Activated CD8-positive, alpha-beta T cell treated with anti-CD3 and anti-CD28 coated beads for 36 hours (primary cell): ENCODE measurements around the gene KDM5A. TPM values are rescaled to one million over a fixed set of nuclear protein-coding genes. Genes with fewer than 3 reads are reported as not detected.

Experiments
- ATAC-seq: fragments of 200-7000 bp; cut with Tn5 transposase; one replicate; pipeline ENCODE4 v1.10.0; 2021; ENCODE audit warnings: mild to moderate bottlenecking, moderate library complexity
- CTCF ChIA-PET: fragments of 350-600 bp; sonication (Branson Sonifier 250); formaldehyde crosslinking; loops from one replicate; lab custom pipeline; 2021; ENCODE audit warnings: antibody characterized with exemption; lab: Charles Lee
- POLR2A ChIA-PET: fragments of 350-600 bp; sonication (Branson Sonifier 250); formaldehyde crosslinking; loops from one replicate; lab custom pipeline; 2021; ENCODE audit warnings: antibody characterized with exemption; lab: Charles Lee
- DNase-seq: peaks from one replicate; pipeline ENCODE4 v3.0.0-alpha.2; 2020
- H3K27ac Mint-ChIP-seq: one replicate; pipeline ENCODE4 v1.8.0; 2021; ENCODE audit warnings: mild to moderate bottlenecking, mixed read lengths
- H3K27me3 Mint-ChIP-seq: one replicate; pipeline ENCODE4 v1.8.0; 2021; ENCODE audit warnings: mixed read lengths
- H3K36me3 Mint-ChIP-seq: one replicate; pipeline ENCODE4 v1.8.0; 2021; ENCODE audit warnings: low read depth, mixed read lengths
- H3K4me1 Mint-ChIP-seq: one replicate; pipeline ENCODE4 v1.8.0; 2021; ENCODE audit warnings: low read depth, mixed read lengths
- H3K4me3 Mint-ChIP-seq: one replicate; pipeline ENCODE4 v1.8.0; 2021; ENCODE audit warnings: mild to moderate bottlenecking, moderate library complexity, mixed read lengths
- H3K9me3 Mint-ChIP-seq: one replicate; pipeline ENCODE4 v1.8.0; 2021; ENCODE audit warnings: mixed read lengths
- CTCF ChIP-seq: fragments of 200-600 bp; IDR thresholded peaks from one replicate; pipeline ENCODE4 v1.8.0; 2022; ENCODE audit warnings: antibody characterized with exemption, mild to moderate bottlenecking
- intact Hi-C: fragments of 100-400 bp; cut with micrococcal nuclease; formaldehyde crosslinking; loops from one replicate; pipeline ENCODE4 v1.10.0; 2022
- total RNA-seq, 2 experiments: library from RNA; stranded (reverse); gene quantifications; one replicate each; pipeline ENCODE4 v1.2.3, GENCODE V29; 2021

Gene KDM5A
- total RNA-seq, 2 experiments from 2014 or later: 60.0 to 68.9 TPM

- peaks cover 1% of the 10 kb centered on the region for H3K36me3 Mint-ChIP-seq
- no peak overlapping the region for H3K4me3 Mint-ChIP-seq
- H3K4me1 Mint-ChIP-seq: peaks cover 3% of the 10 kb centered on the region
- DNase-seq (peak; percentile 31), ATAC-seq (no peak)
- H3K27me3 Mint-ChIP-seq: no peaks in the 10 kb centered on the region
- no peak overlapping the region for H3K27ac Mint-ChIP-seq
- intact Hi-C loops: no loop called here
- POLR2A ChIA-PET: interaction anchor here (0.5 to 4.6 kb wide), 4 partner anchors 10 to 1542 kb away, joined by 3 to 38 read pairs (median 4); partner anchors contain the start of gene KDM5A
- H3K9me3 Mint-ChIP-seq: no peaks in the 10 kb centered on the region
- CTCF ChIA-PET: interaction anchor here (1.0 to 3.7 kb wide), 9 partner anchors 10 to 63 kb away, joined by 3 to 21 read pairs (median 5); partner anchors contain the start of gene KDM5A
- TF ChIP-seq CTCF: peak; percentile 18
These were observed 12.9 kb upstream of the KDM5A start for GRCh38 chr12:402029-402389.

- intact Hi-C loops: no loop called here
- ChIA-PET CTCF (interaction anchor here (1.0 to 3.7 kb wide), 10 partner anchors 9 to 62 kb away, joined by 3 to 21 read pairs (median 5); partner anchors contain the start of gene KDM5A), POLR2A (interaction anchor here (0.5 to 4.6 kb wide), 7 partner anchors 9 to 1543 kb away, joined by 3 to 38 read pairs (median 4); partner anchors contain the start of gene KDM5A)
- Mint-ChIP-seq H3K36me3 (peaks cover 1% of the 10 kb centered on the region), H3K27me3 (no peaks in the 10 kb centered on the region), H3K4me1 (peaks cover 3% of the 10 kb centered on the region), H3K4me3 (no peak within 1 kb of the TSS), H3K27ac (no peak within 1 kb of the TSS), H3K9me3 (no peaks in the 10 kb centered on the region)
- TF ChIP-seq CTCF: no peak
- ATAC-seq (peak; percentile 100), DNase-seq (peak; percentile 95)
These were observed 12.3 kb upstream of the KDM5A start, which contains the start of gene CCDC77 for GRCh38 chr12:401235-402028. TSS of gene CCDC77 (plus strand) at chr12:401644. CDS start at chr12:409384, 7,740 bp downstream.

- H3K4me3 Mint-ChIP-seq: no peak overlapping the region
- POLR2A ChIA-PET: interaction anchor here (1.0 to 4.6 kb wide), 5 partner anchors 9 to 101 kb away, joined by 3 to 38 read pairs (median 4); partner anchors contain the start of gene KDM5A
- CTCF ChIA-PET: interaction anchor here (1.1 to 3.7 kb wide), 9 partner anchors 9 to 62 kb away, joined by 3 to 21 read pairs (median 5); partner anchors contain the start of gene KDM5A
These were observed 11.7 kb upstream of the KDM5A start for GRCh38 chr12:400828-401227.

GRCh38 chr12:388541-389141, 479 bp downstream of the KDM5A start:
- peak; percentile 51 for ATAC-seq
- ChIA-PET CTCF (interaction anchor here (3.5 kb wide), 1 partner anchor 12 kb away, joined by 21 read pairs; the partner anchor contains the start of gene CCDC77), POLR2A (interaction anchor here (0.7 to 3.9 kb wide), 12 partner anchors 9 to 517 kb away, joined by 3 to 38 read pairs (median 3); partner anchors contain the start of genes CCDC77 and WNK1)
- no peak for TF ChIP-seq CTCF
- intact Hi-C loops: no loop called here
- no peaks in the 10 kb centered on the region for H3K27me3 Mint-ChIP-seq
- peak overlapping the region; percentile 99 for H3K27ac Mint-ChIP-seq
- H3K4me3 Mint-ChIP-seq: peak overlapping the region; percentile 76
- H3K4me1 Mint-ChIP-seq: peaks cover 21% of the 10 kb centered on the region
- peak; percentile 67 for DNase-seq
- no peaks in the 10 kb centered on the region for H3K9me3 Mint-ChIP-seq
- peaks cover 14% of the 10 kb centered on the region for H3K36me3 Mint-ChIP-seq

More at GRCh38 chr12:400828-401227, 11.7 kb upstream of the KDM5A start:
- H3K4me1 Mint-ChIP-seq: peaks cover 3% of the 10 kb centered on the region
- TF ChIP-seq CTCF: no peak
- DNase-seq: no peak
- intact Hi-C loops: no loop called here
- no peaks in the 10 kb centered on the region for H3K9me3 Mint-ChIP-seq
- peaks cover 1% of the 10 kb centered on the region for H3K36me3 Mint-ChIP-seq
- H3K27me3 Mint-ChIP-seq: no peaks in the 10 kb centered on the region
- ATAC-seq: no peak
- H3K27ac Mint-ChIP-seq: no peak overlapping the region
